ENCODE data around the gene PHKB.

Gene PHKB

DNA sequence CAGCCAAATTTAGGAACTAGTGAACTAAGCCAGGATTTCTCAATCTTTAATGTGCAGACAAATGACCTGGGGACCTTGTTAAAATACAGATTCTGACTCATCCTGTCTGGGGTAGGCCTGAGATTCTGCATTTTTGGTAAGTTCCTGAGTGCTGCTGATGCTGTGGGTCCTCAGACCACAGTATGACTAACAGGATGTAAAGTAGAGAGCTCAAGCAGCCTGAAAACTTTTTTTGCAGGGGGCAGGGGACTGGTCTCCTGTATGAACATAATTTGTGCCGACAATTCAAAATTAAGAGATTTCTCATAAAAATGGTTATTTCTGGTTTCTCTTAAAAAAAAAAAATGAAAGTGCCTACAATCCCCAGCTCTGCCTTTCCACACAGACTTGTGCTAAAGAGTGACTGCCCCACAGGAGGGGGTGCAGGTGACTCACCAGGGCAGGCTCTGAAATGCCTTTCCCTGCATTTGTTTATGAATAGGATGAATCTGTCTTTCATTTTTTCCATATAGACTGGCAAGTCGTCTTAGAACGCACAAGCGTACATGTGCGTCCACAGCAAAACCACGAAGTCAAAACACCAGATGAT is 271.5 kb downstream of the PHKB start:
- peak; percentile 97 for DNase-seq

DNA sequence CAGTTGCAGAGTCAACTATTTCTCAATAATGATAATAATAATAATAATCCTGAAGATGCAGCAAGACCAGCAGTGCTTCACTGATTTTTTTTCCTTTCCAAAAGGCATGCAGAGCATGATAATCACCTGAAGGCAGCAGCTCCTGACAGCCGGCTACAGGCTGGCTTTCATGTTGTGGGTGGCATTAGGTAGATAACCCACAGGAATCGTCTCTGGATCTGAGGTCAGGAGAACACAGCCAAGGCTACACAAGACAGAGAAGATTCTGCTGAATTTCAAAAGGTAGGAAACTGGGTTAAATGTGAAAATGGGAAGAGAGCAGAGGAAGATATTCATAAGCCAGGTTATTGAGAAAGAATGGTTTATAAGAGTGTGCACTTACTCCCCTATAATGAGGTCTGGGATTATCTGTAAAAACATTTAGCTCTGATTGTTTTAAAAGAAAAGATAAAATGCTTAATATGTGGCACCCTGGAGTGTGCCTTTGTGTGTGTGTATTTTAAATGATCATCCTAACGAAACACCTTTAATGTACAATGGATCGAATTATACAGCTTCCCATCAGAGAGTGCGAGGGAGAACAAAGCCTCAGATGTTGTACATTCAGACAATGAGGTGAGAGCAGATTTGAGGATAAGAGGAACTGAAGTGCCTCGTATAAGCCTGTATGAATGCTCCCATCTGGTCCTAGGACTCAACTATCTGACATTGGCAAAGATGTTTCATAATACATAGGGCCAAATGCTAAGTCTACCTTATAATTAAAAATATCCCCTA is 273.1 kb downstream of the PHKB start:
- no peak for DNase-seq

DNA sequence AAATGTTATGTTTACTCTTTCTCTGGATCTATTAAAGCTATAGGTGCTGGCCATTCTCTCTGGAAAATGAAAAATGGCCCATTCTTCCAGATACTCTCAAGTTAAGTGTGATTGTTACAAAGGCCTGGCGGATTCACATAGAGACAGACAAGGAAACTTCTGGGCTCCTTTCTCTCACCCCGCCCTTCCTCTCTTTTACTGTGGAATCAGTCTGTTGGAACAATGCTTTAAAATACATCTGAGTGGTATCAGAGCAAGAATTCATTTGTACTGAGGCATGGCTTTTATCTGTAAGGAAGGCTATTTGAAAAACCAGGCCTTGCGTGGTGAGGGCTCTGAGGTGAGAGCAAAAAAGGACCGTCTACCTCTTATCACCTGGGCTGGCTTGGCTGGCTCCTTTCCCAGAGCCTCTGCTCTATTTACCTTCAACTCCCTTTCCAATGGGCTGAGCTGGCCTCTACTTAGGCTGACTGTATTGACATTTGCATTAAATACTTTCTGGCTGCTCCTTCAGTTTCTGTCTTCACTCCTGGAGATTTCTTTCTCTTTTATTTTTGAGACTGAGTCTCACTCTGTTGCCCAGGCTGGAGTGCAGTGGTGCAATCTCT is 274.0 kb downstream of the PHKB start:
- DNase-seq, result no peak

DNA sequence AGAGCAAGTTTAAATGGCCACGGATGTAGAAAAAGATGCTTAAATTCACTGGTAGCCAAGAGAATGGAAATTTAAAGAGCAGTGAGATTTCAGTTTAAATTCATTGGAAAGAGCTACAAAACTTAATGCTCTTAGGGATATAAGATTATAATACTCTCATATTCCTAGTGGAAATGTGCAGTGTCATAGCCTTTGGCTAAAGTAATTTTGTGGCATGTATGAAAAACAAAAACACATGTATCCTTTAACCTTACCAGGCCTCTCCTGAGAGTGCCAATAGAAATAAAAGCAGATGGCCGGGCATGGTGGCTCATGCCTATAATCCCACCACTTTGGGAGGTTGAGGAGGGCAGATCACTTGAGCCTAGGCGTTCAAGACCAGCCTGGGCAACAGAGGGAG is 289.2 kb downstream of the PHKB start:
- no peak for DNase-seq
